ENCODE data around the gene FRYL.

DNA sequence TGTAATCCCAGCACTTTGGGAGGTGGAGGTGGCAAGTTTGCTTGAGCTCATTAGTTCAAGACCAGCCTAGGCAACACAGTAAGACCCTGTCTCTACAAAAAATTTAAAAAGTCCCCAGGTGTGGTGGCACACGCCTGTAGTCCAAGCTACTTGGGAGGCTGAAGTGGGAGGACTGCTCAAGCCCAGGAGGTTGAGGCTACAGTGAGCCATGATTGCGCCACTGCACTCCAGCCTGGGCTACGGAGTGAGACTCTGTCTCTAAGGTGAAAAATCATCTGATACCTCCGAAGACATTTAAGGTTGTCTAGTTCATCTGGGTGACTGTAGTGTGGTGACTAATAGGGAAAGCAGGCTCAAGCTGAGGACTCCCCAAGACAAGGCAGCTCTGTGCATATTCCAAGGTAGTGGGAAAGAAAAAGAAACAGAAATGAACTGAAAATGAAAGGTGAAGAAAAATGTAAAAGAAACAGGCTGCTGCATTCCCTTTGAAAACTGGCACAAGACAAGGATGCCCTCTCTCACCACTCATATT, 23.3 kb downstream of the FRYL start:
- no peak for TF ChIP-seq CTCF (IDR thresholded peaks at IDR 0.05; ENCODE audit: poor library complexity, severe bottlenecking)
- TF ChIP-seq POLR2AphosphoS5 (IDR thresholded peaks at IDR 0.05): no peak
- no peak for TF ChIP-seq EZH2 (IDR thresholded peaks at IDR 0.05; ENCODE audit: borderline replicate concordance, insufficient read depth, low read length, poor library complexity, severe bottlenecking)
- TF ChIP-seq, protein P1, sequence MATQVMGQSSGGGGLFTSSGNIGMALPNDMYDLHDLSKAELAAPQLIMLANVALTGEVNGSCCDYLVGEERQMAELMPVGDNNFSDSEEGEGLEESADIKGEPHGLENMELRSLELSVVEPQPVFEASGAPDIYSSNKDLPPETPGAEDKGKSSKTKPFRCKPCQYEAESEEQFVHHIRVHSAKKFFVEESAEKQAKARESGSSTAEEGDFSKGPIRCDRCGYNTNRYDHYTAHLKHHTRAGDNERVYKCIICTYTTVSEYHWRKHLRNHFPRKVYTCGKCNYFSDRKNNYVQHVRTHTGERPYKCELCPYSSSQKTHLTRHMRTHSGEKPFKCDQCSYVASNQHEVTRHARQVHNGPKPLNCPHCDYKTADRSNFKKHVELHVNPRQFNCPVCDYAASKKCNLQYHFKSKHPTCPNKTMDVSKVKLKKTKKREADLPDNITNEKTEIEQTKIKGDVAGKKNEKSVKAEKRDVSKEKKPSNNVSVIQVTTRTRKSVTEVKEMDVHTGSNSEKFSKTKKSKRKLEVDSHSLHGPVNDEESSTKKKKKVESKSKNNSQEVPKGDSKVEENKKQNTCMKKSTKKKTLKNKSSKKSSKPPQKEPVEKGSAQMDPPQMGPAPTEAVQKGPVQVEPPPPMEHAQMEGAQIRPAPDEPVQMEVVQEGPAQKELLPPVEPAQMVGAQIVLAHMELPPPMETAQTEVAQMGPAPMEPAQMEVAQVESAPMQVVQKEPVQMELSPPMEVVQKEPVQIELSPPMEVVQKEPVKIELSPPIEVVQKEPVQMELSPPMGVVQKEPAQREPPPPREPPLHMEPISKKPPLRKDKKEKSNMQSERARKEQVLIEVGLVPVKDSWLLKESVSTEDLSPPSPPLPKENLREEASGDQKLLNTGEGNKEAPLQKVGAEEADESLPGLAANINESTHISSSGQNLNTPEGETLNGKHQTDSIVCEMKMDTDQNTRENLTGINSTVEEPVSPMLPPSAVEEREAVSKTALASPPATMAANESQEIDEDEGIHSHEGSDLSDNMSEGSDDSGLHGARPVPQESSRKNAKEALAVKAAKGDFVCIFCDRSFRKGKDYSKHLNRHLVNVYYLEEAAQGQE (IDR thresholded peaks at IDR 0.05; ENCODE audit: borderline replicate concordance): no peak
- TF ChIP-seq RAD21 (conservative IDR thresholded peaks at IDR 0.05): no peak
- no peak for TF ChIP-seq TAF1 (IDR thresholded peaks at IDR 0.05; ENCODE audit: low read depth)
